ENCODE results near the gene SCGB1C2.

The SCGB1C2 gene

GRCh38 chr17:143785-144281 lies 6.5 kb downstream of the SCGB1C2 start:
- Histone ChIP-seq H3K9ac (ENCODE audit: low read length) (no peak overlapping the region), H3K4me3 (ENCODE audit: low read length) (no peak overlapping the region)

GRCh38 chr17:144936-145670 lies 7.7 kb downstream of the SCGB1C2 start:
- Histone ChIP-seq H3K9me3 (ENCODE audit: control insufficient read depth, low read depth, low read length) (no peaks in the 10 kb centered on the region), H3K4me3 (ENCODE audit: low read length) (no peak overlapping the region), H3K4me1 (ENCODE audit: control insufficient read depth, low read depth, low read length) (no peaks in the 10 kb centered on the region), H3K27me3 (ENCODE audit: control insufficient read depth, insufficient read depth, low read length) (peaks cover 19% of the 10 kb centered on the region), H3K27ac (ENCODE audit: low read length) (no peak overlapping the region), H3K9ac (ENCODE audit: low read length) (no peak overlapping the region), H3K36me3 (ENCODE audit: control insufficient read depth, low read depth, low read length) (no peaks in the 10 kb centered on the region)

More at GRCh38 chr17:143785-144281, 6.5 kb downstream of the SCGB1C2 start:
- no peaks in the 10 kb centered on the region for H3K4me1 ChIP-seq (ENCODE audit: control insufficient read depth, low read depth, low read length)
- no peaks in the 10 kb centered on the region for H3K36me3 ChIP-seq (ENCODE audit: control insufficient read depth, low read depth, low read length)
- no peaks in the 10 kb centered on the region for H3K9me3 ChIP-seq (ENCODE audit: control insufficient read depth, low read depth, low read length)
- peaks cover 19% of the 10 kb centered on the region for H3K27me3 ChIP-seq (ENCODE audit: control insufficient read depth, insufficient read depth, low read length)
- H3K27ac ChIP-seq (ENCODE audit: low read length): no peak overlapping the region

- H3K27ac ChIP-seq (ENCODE audit: low read length): no peak overlapping the region
- no peaks in the 10 kb centered on the region for H3K9me3 ChIP-seq (ENCODE audit: control insufficient read depth, low read depth, low read length)
- H3K4me3 ChIP-seq (ENCODE audit: low read length): no peak overlapping the region
- H3K27me3 ChIP-seq (ENCODE audit: control insufficient read depth, insufficient read depth, low read length): peaks cover 19% of the 10 kb centered on the region
- no peaks in the 10 kb centered on the region for H3K4me1 ChIP-seq (ENCODE audit: control insufficient read depth, low read depth, low read length)
- no peaks in the 10 kb centered on the region for H3K36me3 ChIP-seq (ENCODE audit: control insufficient read depth, low read depth, low read length)
- no peak overlapping the region for H3K9ac ChIP-seq (ENCODE audit: low read length)
These were observed 8.5 kb downstream of the SCGB1C2 start for GRCh38 chr17:145671-146541.

GRCh38 chr17:146546-146945 lies 9.2 kb downstream of the SCGB1C2 start:
- H3K9ac ChIP-seq (ENCODE audit: low read length): no peak overlapping the region
- no peaks in the 10 kb centered on the region for H3K9me3 ChIP-seq (ENCODE audit: control insufficient read depth, low read depth, low read length)
- no peaks in the 10 kb centered on the region for H3K36me3 ChIP-seq (ENCODE audit: control insufficient read depth, low read depth, low read length)
- peaks cover 19% of the 10 kb centered on the region for H3K27me3 ChIP-seq (ENCODE audit: control insufficient read depth, insufficient read depth, low read length)
- no peaks in the 10 kb centered on the region for H3K4me1 ChIP-seq (ENCODE audit: control insufficient read depth, low read depth, low read length)
- H3K4me3 ChIP-seq (ENCODE audit: low read length): no peak overlapping the region
- no peak overlapping the region for H3K27ac ChIP-seq (ENCODE audit: low read length)

- Histone ChIP-seq H3K4me3 (ENCODE audit: low read length) (no peak overlapping the region), H3K27ac (ENCODE audit: low read length) (no peak overlapping the region), H3K27me3 (ENCODE audit: control insufficient read depth, insufficient read depth, low read length) (peaks cover 16% of the 10 kb centered on the region), H3K4me1 (ENCODE audit: control insufficient read depth, low read depth, low read length) (no peaks in the 10 kb centered on the region), H3K9ac (ENCODE audit: low read length) (no peak overlapping the region), H3K36me3 (ENCODE audit: control insufficient read depth, low read depth, low read length) (no peaks in the 10 kb centered on the region), H3K9me3 (ENCODE audit: control insufficient read depth, low read depth, low read length) (no peaks in the 10 kb centered on the region)
These were observed 9.8 kb downstream of the SCGB1C2 start for GRCh38 chr17:146983-147761.

- H3K27me3 ChIP-seq (ENCODE audit: control insufficient read depth, insufficient read depth, low read length): peaks cover 7% of the 10 kb centered on the region
These were observed 10.7 kb downstream of the SCGB1C2 start for GRCh38 chr17:147796-148740.

GRCh38 chr17:148757-149156 lies 11.4 kb downstream of the SCGB1C2 start:
- Histone ChIP-seq H3K4me1 (ENCODE audit: control insufficient read depth, low read depth, low read length) (no peaks in the 10 kb centered on the region), H3K9ac (ENCODE audit: low read length) (no peak overlapping the region), H3K36me3 (ENCODE audit: control insufficient read depth, low read depth, low read length) (no peaks in the 10 kb centered on the region), H3K27ac (ENCODE audit: low read length) (no peak overlapping the region), H3K4me3 (ENCODE audit: low read length) (no peak overlapping the region), H3K27me3 (ENCODE audit: control insufficient read depth, insufficient read depth, low read length) (peaks cover under 1% of the 10 kb centered on the region), H3K9me3 (ENCODE audit: control insufficient read depth, low read depth, low read length) (no peaks in the 10 kb centered on the region)

More at GRCh38 chr17:147796-148740, 10.7 kb downstream of the SCGB1C2 start:
- H3K4me3 ChIP-seq (ENCODE audit: low read length): no peak overlapping the region
- H3K4me1 ChIP-seq (ENCODE audit: control insufficient read depth, low read depth, low read length): no peaks in the 10 kb centered on the region
- H3K36me3 ChIP-seq (ENCODE audit: control insufficient read depth, low read depth, low read length): no peaks in the 10 kb centered on the region
- H3K27ac ChIP-seq (ENCODE audit: low read length): no peak overlapping the region
- H3K9me3 ChIP-seq (ENCODE audit: control insufficient read depth, low read depth, low read length): no peaks in the 10 kb centered on the region
- H3K9ac ChIP-seq (ENCODE audit: low read length): no peak overlapping the region

- no peak overlapping the region for H3K27ac ChIP-seq (ENCODE audit: low read length)
- no peaks in the 10 kb centered on the region for H3K4me1 ChIP-seq (ENCODE audit: control insufficient read depth, low read depth, low read length)
- no peaks in the 10 kb centered on the region for H3K9me3 ChIP-seq (ENCODE audit: control insufficient read depth, low read depth, low read length)
- no peak overlapping the region for H3K4me3 ChIP-seq (ENCODE audit: low read length)
- no peaks in the 10 kb centered on the region for H3K36me3 ChIP-seq (ENCODE audit: control insufficient read depth, low read depth, low read length)
- H3K9ac ChIP-seq (ENCODE audit: low read length): no peak overlapping the region
- H3K27me3 ChIP-seq (ENCODE audit: control insufficient read depth, insufficient read depth, low read length): no peaks in the 10 kb centered on the region
These were observed 11.9 kb downstream of the SCGB1C2 start for GRCh38 chr17:149231-149630.

GRCh38 chr17:149897-150584 lies 12.7 kb downstream of the SCGB1C2 start:
- no peaks in the 10 kb centered on the region for H3K27me3 ChIP-seq (ENCODE audit: control insufficient read depth, insufficient read depth, low read length)
- no peaks in the 10 kb centered on the region for H3K4me1 ChIP-seq (ENCODE audit: control insufficient read depth, low read depth, low read length)
- no peaks in the 10 kb centered on the region for H3K36me3 ChIP-seq (ENCODE audit: control insufficient read depth, low read depth, low read length)
- H3K4me3 ChIP-seq (ENCODE audit: low read length): no peak overlapping the region
- H3K27ac ChIP-seq (ENCODE audit: low read length): no peak overlapping the region
- no peak overlapping the region for H3K9ac ChIP-seq (ENCODE audit: low read length)
- no peaks in the 10 kb centered on the region for H3K9me3 ChIP-seq (ENCODE audit: control insufficient read depth, low read depth, low read length)

GRCh38 chr17:151004-151403 lies 13.6 kb downstream of the SCGB1C2 start:
- Histone ChIP-seq H3K27me3 (ENCODE audit: control insufficient read depth, insufficient read depth, low read length) (no peaks in the 10 kb centered on the region), H3K27ac (ENCODE audit: low read length) (no peak overlapping the region), H3K4me3 (ENCODE audit: low read length) (no peak overlapping the region), H3K36me3 (ENCODE audit: control insufficient read depth, low read depth, low read length) (no peaks in the 10 kb centered on the region), H3K9me3 (ENCODE audit: control insufficient read depth, low read depth, low read length) (no peaks in the 10 kb centered on the region), H3K4me1 (ENCODE audit: control insufficient read depth, low read depth, low read length) (no peaks in the 10 kb centered on the region), H3K9ac (ENCODE audit: low read length) (no peak overlapping the region)
